Smooth muscle cell of the brain vasculature (primary cell): ENCODE data around the gene EPB41.
"Not testable (repeated sequence)": the region's sequence is repeated elsewhere in the genome, so short reads cannot be mapped to it uniquely, and the experiment has no call there.

Source experiments
- DNase-seq: peaks from one replicate; pipeline ENCODE4 v3.0.0-alpha.2; 2012; ENCODE audit warnings: low read depth, low spot score

The EPB41 gene

GRCh38 chr1:28927266-28927647 is 12.9 kb downstream of the EPB41 start:
- no peak for DNase-seq

GRCh38 chr1:28927648-28928313 is 13.4 kb downstream of the EPB41 start:
- no peak for DNase-seq

- no peak for DNase-seq
Observed at GRCh38 chr1:28928314-28928941, 14.1 kb downstream of the EPB41 start.

GRCh38 chr1:28933277-28933676 is 18.9 kb downstream of the EPB41 start:
- DNase-seq: no peak

DNA sequence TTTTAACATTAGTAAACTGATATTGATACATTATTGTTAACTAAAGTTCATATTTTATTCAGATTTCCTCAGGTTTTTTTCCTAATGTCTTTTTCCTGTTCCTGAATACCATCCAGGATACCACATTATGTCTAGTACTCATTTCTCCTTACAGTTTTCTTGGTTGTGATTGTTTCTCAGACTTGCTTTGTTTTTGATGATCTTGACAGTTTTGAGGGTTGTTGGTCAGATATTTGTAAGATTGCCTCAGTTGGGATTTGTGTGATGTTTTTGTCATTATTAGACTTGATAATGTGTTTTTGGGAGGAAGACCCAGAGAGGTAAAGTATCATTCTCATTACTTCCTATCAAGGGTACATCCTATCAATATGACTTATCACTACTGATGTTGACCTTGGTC is 19.5 kb downstream of the EPB41 start:
- no peak for DNase-seq

DNA sequence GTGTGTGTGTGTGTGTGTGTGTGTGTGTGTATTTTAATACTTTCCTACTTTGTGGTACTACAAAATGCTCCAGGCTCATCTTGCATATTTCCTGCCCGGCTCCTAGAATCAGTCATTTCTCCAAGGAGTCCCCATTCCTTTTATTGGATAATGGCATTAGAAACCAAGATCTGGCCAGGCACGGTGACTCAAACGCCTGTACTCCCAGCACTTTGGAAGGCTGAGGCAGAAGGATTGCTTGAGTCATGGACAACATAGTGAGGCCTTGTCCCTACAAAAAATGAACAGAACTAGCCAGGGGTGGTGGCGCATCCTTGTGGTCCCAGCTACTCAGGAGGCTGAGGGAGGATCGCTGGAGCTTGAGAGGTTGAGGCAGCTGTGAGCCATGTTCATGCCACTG is 20.3 kb downstream of the EPB41 start:
- no peak for DNase-seq

DNA sequence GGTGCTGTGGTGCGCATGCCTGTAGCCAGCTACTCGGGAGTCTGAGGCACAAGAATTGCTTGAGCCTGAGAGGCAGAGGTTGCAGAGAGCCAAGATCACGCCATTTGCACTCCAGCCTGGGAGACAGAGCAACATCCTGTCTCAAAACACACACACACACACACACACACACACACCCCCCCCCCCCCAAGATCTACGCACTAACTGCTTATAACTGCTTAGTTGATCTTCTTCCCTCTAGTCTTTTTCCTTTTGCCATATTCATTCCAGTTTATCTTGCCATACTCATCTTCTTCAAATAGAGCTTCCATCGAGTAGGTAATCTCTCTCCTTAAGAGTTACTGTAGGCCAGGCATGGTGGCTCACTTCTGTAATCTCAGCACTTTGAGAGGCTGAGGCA is 20.9 kb downstream of the EPB41 start:
- no peak for DNase-seq

DNA sequence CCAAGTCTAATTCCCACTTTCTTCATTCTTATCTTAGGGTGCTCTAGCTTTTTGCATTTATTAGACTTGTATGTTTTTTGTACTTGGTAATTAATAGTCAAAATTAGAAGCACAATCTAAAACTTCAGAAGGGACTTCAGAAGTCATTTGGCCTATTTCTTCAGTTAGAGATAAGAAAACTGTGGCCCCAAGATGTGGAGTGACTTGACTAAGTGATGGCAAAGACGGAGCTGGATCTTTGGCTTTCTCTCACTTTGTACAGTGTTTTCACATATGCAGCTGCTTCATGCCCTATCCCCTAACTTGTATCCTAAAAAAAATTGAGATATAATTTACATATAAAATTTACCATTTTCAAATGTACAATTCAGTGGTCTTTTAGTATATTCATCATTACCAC is 21.7 kb downstream of the EPB41 start:
- no peak for DNase-seq

DNA sequence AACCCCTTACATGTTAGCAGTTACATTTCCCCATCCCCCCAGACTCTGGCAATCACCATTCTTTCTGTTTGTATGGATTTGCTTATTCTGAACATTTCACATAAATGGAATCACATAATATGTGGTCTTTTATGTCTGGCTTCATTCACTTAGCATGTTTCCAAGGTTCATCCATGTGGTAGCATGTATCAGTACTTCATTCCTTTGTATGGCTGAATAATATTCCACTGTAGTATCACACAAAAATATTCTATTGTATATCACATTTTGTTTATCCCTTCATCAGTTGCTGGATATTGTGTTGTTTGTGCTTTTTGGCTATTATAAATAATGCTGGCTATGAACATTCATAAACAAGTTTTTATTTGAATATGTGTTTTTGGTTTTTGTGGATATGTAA is 22.2 kb downstream of the EPB41 start:
- no peak for DNase-seq

GRCh38 chr1:28943581-28943980 is 29.2 kb downstream of the EPB41 start:
- DNase-seq: not testable (repeated sequence)

GRCh38 chr1:28950006-28950405 is 35.6 kb downstream of the EPB41 start:
- DNase-seq: no peak

DNA sequence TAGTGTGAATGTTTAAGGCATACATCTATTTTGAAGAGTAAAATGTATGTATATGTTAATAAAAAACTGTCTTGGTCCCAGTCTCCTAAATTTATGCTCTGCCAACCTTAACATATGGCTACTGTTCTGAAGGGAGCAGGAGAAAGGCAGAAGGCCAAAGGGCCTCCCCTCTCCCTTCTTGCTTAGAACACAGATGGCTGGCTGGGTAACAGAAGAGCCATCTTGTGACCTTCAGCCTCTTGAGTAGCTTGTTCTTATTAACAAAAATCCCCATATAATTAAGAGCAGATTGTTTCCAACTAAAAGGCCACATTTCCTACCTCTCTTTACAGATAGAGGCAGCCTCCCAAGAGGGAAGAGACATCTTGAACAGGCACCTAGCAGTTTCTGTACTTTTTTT is 36.1 kb downstream of the EPB41 start:
- no peak for DNase-seq

GRCh38 chr1:28954126-28954726 is 39.9 kb downstream of the EPB41 start:
- no peak for DNase-seq

GRCh38 chr1:28956038-28956464 is 41.7 kb downstream of the EPB41 start:
- DNase-seq: no peak

DNA sequence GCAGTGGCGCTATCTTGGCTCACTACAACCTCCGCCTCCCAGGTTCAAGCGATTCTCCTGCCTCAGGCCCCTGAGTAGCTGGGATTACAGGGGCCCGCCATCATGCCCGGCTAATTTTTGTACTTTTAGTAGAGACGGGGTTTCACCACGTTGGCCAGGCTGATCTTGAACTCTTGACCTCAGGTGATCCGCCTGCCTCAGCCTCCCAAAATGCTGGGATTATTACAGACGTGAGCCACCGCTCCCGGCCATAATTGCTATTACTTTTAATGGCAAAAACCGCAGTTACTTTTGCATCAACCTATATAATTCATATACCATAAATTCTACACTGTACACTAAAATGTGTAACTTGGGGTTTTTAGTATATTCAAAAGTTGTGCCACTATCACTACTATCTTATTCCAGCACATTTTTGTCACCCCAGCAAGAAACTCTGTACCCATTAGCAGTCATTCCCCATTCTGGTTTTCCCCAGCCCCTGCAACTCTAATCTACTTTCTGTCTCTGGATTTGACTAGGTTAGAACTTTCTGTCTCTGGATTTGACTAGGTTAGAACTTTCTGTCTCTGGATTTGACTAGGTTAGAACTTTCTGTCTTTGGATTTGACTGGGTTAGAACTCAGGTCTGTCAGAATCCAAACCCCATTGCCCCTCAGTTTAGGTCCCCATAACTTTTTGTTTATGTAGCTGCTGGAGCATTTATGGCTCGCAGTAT is 47.9 kb downstream of the EPB41 start:
- DNase-seq: not testable (repeated sequence)

DNA sequence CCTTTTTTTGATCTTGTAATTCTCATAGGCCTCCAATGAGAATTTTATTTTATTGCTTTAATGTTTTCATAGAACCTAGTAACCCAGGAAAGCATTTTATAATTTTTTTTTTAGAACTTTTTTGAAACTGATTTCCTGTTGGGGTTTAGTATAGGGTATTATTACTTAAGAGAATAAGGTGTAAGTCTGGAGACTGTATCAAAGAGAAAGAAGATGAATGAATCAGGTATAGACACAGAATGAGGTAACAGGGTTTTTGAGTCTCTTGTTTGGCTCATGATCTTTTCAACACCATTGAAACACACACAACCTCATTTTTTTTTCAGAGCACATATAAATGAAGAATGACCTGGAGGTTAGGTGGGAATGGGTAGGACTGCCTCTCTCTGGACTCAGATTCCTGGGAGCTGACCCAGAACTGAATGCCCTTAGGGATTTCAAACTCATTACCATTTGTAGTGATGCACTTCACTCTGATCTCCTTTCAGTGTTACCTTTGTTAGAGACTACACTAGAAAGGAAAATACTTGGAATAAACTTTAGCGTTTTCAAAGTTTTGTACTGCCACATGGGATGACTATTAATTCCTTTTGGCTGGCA is 51.0 kb downstream of the EPB41 start:
- DNase-seq: no peak

- DNase-seq: no peak
Observed at GRCh38 chr1:28966617-28967016, 52.2 kb downstream of the EPB41 start.

- DNase-seq: peak; percentile 39
Observed at GRCh38 chr1:28971980-28972771, 57.8 kb downstream of the EPB41 start.

DNA sequence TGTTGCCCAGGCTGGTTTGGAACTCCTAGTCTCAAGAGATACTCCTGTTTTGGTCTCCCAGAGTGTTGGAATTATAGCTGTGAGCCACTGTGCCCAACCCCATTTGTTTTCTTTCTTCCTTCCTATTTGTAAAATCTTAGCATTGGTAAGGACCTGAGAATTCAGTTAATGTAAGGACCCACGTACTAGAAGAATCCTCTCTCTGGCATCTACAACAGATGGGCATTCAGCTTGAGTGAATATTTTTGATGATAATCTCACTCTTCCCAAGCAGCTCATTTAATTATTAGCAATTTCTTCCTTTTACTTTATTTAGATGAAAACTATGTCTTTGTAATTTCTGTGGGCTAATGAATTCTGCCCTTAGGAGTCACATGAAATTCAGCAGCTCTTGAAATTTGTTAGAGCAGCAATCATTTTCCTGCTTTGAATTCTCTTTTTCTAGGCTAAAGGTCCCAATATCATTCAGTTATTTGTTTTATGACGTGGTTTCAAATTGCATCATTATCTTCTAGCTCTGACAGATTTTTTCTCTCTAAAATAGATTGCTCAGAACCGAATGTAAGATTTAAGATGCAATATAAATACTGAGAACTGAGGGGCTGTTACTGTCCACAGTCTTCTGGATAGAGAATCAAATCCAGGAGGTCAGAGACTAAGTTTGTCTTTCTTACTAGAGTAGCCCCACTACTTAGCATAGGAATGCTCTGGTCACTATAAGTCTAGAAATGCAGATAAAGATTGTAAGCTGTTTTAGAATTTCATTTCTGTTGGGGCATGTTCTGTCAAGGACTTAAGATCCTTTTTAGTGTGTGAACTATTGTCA is 59.4 kb downstream of the EPB41 start:
- no peak for DNase-seq

DNA sequence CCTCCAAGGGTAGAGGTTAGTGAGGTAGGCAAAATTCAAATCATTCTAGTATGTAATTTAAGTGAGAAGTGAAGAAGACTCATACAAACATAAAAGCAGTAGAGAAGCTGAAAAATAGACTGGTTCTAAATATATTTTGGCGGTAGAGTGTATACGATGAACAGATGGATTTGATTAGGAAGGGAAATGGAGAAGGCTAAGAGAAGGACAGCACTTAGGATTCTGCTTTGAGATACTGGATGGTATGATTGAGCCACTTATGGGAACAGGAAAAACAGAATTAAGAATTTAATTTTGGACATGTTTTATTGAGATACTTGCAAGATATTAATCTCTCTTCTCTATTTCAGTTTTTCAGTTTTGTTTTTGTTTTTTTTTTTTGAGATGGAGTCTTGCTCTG is 60.1 kb downstream of the EPB41 start:
- DNase-seq: no peak
